A673 (cell line): Measurements from ENCODE around the gene RELT.
"Not testable (repeated sequence)": the region's sequence is repeated elsewhere in the genome, so short reads cannot be mapped to it uniquely, and the experiment has no call there.

ENCODE experiments used
- EZH2 ChIP-seq: fragments of 200-600 bp; sonication (generic); IDR thresholded peaks from 2 replicates; pipeline ENCODE4 v1.6.1; 2017; ENCODE audit warnings: borderline replicate concordance, low read depth, mild to moderate bottlenecking, mixed read lengths, antibody characterized with exemption, low read length; ENCODE audit not compliant: poor library complexity, severe bottlenecking
- TF ChIP-seq, protein P1 (sequence below): fragments of 300-800, 200-600 bp; sonication (generic); conservative IDR thresholded peaks from 2 replicates; pipeline ENCODE4 v1.5.1; 2017; ENCODE audit warnings: low read depth, mild to moderate bottlenecking, antibody characterized with exemption, low read length, moderate library complexity, mixed read lengths

- TF ChIP-seq, protein P1, sequence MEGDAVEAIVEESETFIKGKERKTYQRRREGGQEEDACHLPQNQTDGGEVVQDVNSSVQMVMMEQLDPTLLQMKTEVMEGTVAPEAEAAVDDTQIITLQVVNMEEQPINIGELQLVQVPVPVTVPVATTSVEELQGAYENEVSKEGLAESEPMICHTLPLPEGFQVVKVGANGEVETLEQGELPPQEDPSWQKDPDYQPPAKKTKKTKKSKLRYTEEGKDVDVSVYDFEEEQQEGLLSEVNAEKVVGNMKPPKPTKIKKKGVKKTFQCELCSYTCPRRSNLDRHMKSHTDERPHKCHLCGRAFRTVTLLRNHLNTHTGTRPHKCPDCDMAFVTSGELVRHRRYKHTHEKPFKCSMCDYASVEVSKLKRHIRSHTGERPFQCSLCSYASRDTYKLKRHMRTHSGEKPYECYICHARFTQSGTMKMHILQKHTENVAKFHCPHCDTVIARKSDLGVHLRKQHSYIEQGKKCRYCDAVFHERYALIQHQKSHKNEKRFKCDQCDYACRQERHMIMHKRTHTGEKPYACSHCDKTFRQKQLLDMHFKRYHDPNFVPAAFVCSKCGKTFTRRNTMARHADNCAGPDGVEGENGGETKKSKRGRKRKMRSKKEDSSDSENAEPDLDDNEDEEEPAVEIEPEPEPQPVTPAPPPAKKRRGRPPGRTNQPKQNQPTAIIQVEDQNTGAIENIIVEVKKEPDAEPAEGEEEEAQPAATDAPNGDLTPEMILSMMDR, result not testable (repeated sequence)
- not testable (repeated sequence) for TF ChIP-seq EZH2
Observed at GRCh38 chr11:73436859-73437258, 60.7 kb downstream of the RELT start.
